K562 (cell line): ENCODE results near the gene COL4A1. TPM values are rescaled to one million over a fixed set of nuclear protein-coding genes. Genes with fewer than 3 reads are reported as not detected.

ENCODE experiments used
- ATAC-seq: fragments of 200-7000 bp; cut with Tn5 transposase; 3 replicates; pipeline ENCODE4 v1.9.1; 2020; ENCODE audit warnings: moderate library complexity
- BruUV-seq: library from RNA; stranded (reverse); fragments of 400-500 nt; replicated peaks from 2 replicates; lab custom pipeline; 2021; lab: Mats Ljungman, UMichigan
- CTCF ChIA-PET: fragments of 300-600 bp; formaldehyde crosslinking; extraction: SDS; loops from one replicate; lab custom pipeline; 2021; ENCODE audit warnings: low intra/inter-chr PET ratio; lab: Yijun Ruan, JAX
- POLR2A ChIA-PET: fragments of 300-600, 350-650 bp; sonication (Branson Sonifier 250); formaldehyde crosslinking; extraction: SDS; loops from one replicate; lab custom pipeline; 2021; ENCODE audit warnings: antibody characterized with exemption, inconsistent platforms; lab: Yijun Ruan, JAX
- DNase-seq, 4 experiments: peaks; one replicate each; pipeline versions ENCODE4 v3.0.0 to v3.0.0-alpha.2; 2011 to 2018; ENCODE audit warnings: low spot score in 3 of 4, mixed read lengths in 3 of 4; ENCODE audit errors: extremely low read depth in 1 of 4
- FAIRE-seq: peaks from 2 replicates; lab custom pipeline; 2011; peaks lifted over from hg19 to GRCh38; lab: Jason Lieb, UNC
- H2AFZ ChIP-seq: 2 replicates; pipeline ENCODE4 v1.6.0; 2011; ENCODE audit warnings: low read depth, low read length, control low read depth, inconsistent platforms
- H3K27ac ChIP-seq: fragments of 200-600 bp; 3 replicates; pipeline ENCODE4 v1.8.0; 2011; ENCODE audit warnings: low read depth, mild to moderate bottlenecking, control low read depth, inconsistent platforms, low read length, moderate library complexity, mixed read lengths; ENCODE audit errors: extremely low read depth
- H3K27me3 ChIP-seq, 2 experiments: fragments of 300-600 bp in 1 of 2; 2 replicates in 1 of 2; 3 replicates in 1 of 2; pipeline versions ENCODE4 v1.6.0 to v1.8.0; 2011; ENCODE audit warnings: inconsistent platforms in 2 of 2, low read length in 2 of 2, mild to moderate bottlenecking in 1 of 2, mixed read lengths in 1 of 2, moderate library complexity in 1 of 2; ENCODE audit not compliant: control insufficient read depth in 2 of 2, insufficient read depth in 2 of 2
- H3K36me3 ChIP-seq: fragments of 300-600 bp; 3 replicates; pipeline ENCODE4 v1.8.0; 2011; ENCODE audit warnings: mild to moderate bottlenecking, low read length, inconsistent platforms; ENCODE audit not compliant: control insufficient read depth, insufficient read depth
- H3K4me1 ChIP-seq, 2 experiments: fragments of 200-600 bp in 1 of 2; replicated peaks in 1 of 2; 2 replicates in 1 of 2; 3 replicates in 1 of 2; pipeline versions ENCODE4 v1.5.1 to v1.8.0; 2011; ENCODE audit warnings: inconsistent platforms in 2 of 2, low read length in 2 of 2, mild to moderate bottlenecking in 1 of 2, mixed read lengths in 1 of 2, moderate library complexity in 1 of 2; ENCODE audit not compliant: control insufficient read depth in 2 of 2, insufficient read depth in 2 of 2
- H3K4me2 ChIP-seq: 2 replicates; pipeline ENCODE4 v1.6.1; 2011; ENCODE audit warnings: low read length, control low read depth, inconsistent platforms, mixed read lengths; ENCODE audit not compliant: insufficient read depth
- H3K4me3 ChIP-seq: fragments of 200-600 bp; sonication (generic), shearing (Covaris generic); 2 replicates; pipeline ENCODE4 v1.5.1; 2016; ENCODE audit warnings: control low read depth, inconsistent platforms
- H3K79me2 ChIP-seq: fragments of 200-600 bp; 3 replicates; pipeline ENCODE4 v1.8.0; 2011; ENCODE audit warnings: low read length, inconsistent platforms; ENCODE audit not compliant: control insufficient read depth, insufficient read depth
- H3K9ac ChIP-seq, 2 experiments: 2 replicates each; pipeline versions ENCODE4 v1.6.0 to v1.6.1; 2011; ENCODE audit warnings: low read depth in 2 of 2, low read length in 2 of 2, control low read depth in 1 of 2, inconsistent platforms in 1 of 2, mild to moderate bottlenecking in 1 of 2, mixed read lengths in 1 of 2; ENCODE audit not compliant: insufficient read depth in 1 of 2
- H3K9me1 ChIP-seq: one replicate; pipeline ENCODE4 v1.6.0; 2011; ENCODE audit warnings: inconsistent platforms, mild to moderate bottlenecking, low read length, moderate library complexity; ENCODE audit not compliant: control insufficient read depth, insufficient read depth
- H3K9me3 ChIP-seq: replicated peaks from 2 replicates; pipeline ENCODE4 v1.5.1; 2011; ENCODE audit warnings: low read depth, low read length, inconsistent platforms; ENCODE audit not compliant: control insufficient read depth, insufficient read depth
- H4K20me1 ChIP-seq: replicated peaks from 2 replicates; pipeline ENCODE4 v1.6.1; 2011; ENCODE audit warnings: low read length, inconsistent platforms, mixed read lengths; ENCODE audit not compliant: control insufficient read depth, insufficient read depth
- ADNP ChIP-seq: fragments of 200-800 bp; sonication (Bioruptor generic); IDR thresholded peaks from 2 replicates; pipeline ENCODE4 v1.6.1; 2016; ENCODE audit warnings: missing genetic modification characterization, missing compliant biosample characterization
- ARID2 ChIP-seq: fragments of 450-650 bp; IDR thresholded peaks from 2 replicates; pipeline ENCODE4 v1.6.1; 2017; ENCODE audit warnings: antibody characterized with exemption, mild to moderate bottlenecking
- BRCA1 ChIP-seq, 2 experiments: fragments of 450-650 bp in 1 of 2; sonication (generic) in 1 of 2; formaldehyde crosslinking in 1 of 2; IDR thresholded peaks; 2 replicates each; pipeline versions ENCODE4 v1.5.0 to v1.6.1; 2017 to 2020; ENCODE audit warnings: mild to moderate bottlenecking in 1 of 2, missing genetic modification reagents in 1 of 2
- CBFA2T2 ChIP-seq: fragments of 450-650 bp; conservative IDR thresholded peaks from 2 replicates; pipeline ENCODE4 v1.6.1; 2017; ENCODE audit warnings: mild to moderate bottlenecking
- ELF1 ChIP-seq: fragments of 200-800 bp; sonication (Bioruptor generic); IDR thresholded peaks from 2 replicates; pipeline ENCODE4 v1.6.1; 2016; ENCODE audit warnings: missing genetic modification characterization, missing compliant biosample characterization
- EP300 ChIP-seq: IDR thresholded peaks from 2 replicates; pipeline ENCODE4 v1.6.1; 2012; ENCODE audit warnings: low read length, improper control_type of control experiment
- MCM2 ChIP-seq: fragments of 450-650 bp; IDR thresholded peaks from 2 replicates; pipeline ENCODE4 v1.6.1; 2017; ENCODE audit warnings: low read depth, mild to moderate bottlenecking
- PHB2 ChIP-seq: fragments of 450-650 bp; IDR thresholded peaks from 2 replicates; pipeline ENCODE4 v1.6.1; 2017; ENCODE audit warnings: low read depth
- SMARCE1 ChIP-seq: fragments of 450-650 bp; IDR thresholded peaks from 2 replicates; pipeline ENCODE4 v1.7.1; 2016; ENCODE audit warnings: mild to moderate bottlenecking
- ZFP1 ChIP-seq: fragments of 450-650 bp; formaldehyde crosslinking; IDR thresholded peaks from 2 replicates; pipeline ENCODE4 v1.4.0; 2020; ENCODE audit warnings: mild to moderate bottlenecking, mixed read lengths
- ZFX ChIP-seq: sonication (generic); formaldehyde crosslinking; IDR thresholded peaks from 2 replicates; pipeline ENCODE4 v1.8.0; 2022; ENCODE audit warnings: mild to moderate bottlenecking, missing genetic modification reagents, moderate library complexity
- ZNF589 ChIP-seq: fragments of 200-800 bp; sonication (Bioruptor generic); IDR thresholded peaks from 2 replicates; pipeline ENCODE4 v1.6.1; 2016; ENCODE audit warnings: low read depth, missing genetic modification characterization, missing compliant biosample characterization
- WGBS: fragments of 100-300 bp; shearing (Covaris generic); methylation state at CpG from one replicate; pipeline ENCODE4 v1.1.6; 2016; ENCODE audit warnings: low coverage, mixed read lengths; ENCODE audit not compliant: insufficient coverage; ENCODE audit errors: missing lambda C conversion rate; 5-methylcytosine and 5-hydroxymethylcytosine counted together
- in situ Hi-C: fragments of 300-500 bp; cut with MboI; formaldehyde crosslinking; loops from 4 replicates; pipeline ENCODE4 v1.15.0; 2018; ENCODE audit warnings: inconsistent platforms, mixed read lengths
- intact Hi-C: fragments of 100-400 bp; cut with micrococcal nuclease; formaldehyde crosslinking; loops from 2 replicates; pipeline ENCODE4 v1.14.2; 2022
- polyA plus RNA-seq, 8 experiments: library from polyadenylated mRNA; depleted of rRNA in 4 of 8; stranded (reverse) in 5 of 8; unstranded in 3 of 8; fragments of >200 nt; fragmentation: Nextera tagmentation in 2 of 8; fragmentation: Illumina TruSeq in 1 of 8; extraction: Ambion mirVana in 2 of 8; extraction: Trizol in 1 of 8; gene quantifications; 2 replicates each; pipeline versions ENCODE4 v1.2.1 to v1.2.3, GENCODE V29; 2011 to 2014; ENCODE audit warnings: inconsistent platforms in 1 of 8, missing spikeins in 1 of 8
- total RNA-seq, 7 experiments: library from RNA; depleted of rRNA in 6 of 7; stranded (reverse); fragments of >200 nt in 6 of 7; fragmentation: Illumina TruSeq in 2 of 7; extraction: Trizol in 2 of 7; gene quantifications; 2 replicates each; pipeline versions ENCODE4 v1.2.1 to v1.2.3, GENCODE V29; 2011 to 2021; ENCODE audit warnings: low replicate concordance in 1 of 7
- TF ChIP-seq, protein P1 (sequence below): fragments of 250-450 bp; sonication (Bioruptor Pico); IDR thresholded peaks from 2 replicates; pipeline ENCODE4 v1.5.0; 2021; ENCODE audit warnings: mild to moderate bottlenecking, borderline replicate concordance
- TF ChIP-seq, protein P2 (sequence below): fragments of 250-450 bp; sonication (Bioruptor Pico); IDR thresholded peaks from 2 replicates; pipeline ENCODE4 v1.5.0; 2020; ENCODE audit warnings: mild to moderate bottlenecking, borderline replicate concordance

Gene COL4A1
- total and polyA plus RNA-seq, 9 of the 15 experiments (the other 6 are each of a cell fraction or from before 2014, with no cell fraction given) = 0.35 TPM; not detected in 8

GRCh38 chr13:110233181-110233950, 73.6 kb downstream of the COL4A1 start:
- Histone ChIP-seq H3K9me3 (no peaks in the 10 kb centered on the region), H3K4me2 (no peak overlapping the region), H2AFZ (no peak overlapping the region), H3K4me3 (no peak overlapping the region), H4K20me1 (no peaks in the 10 kb centered on the region), H3K9me1 (no peaks in the 10 kb centered on the region), H3K36me3 (no peaks in the 10 kb centered on the region), H3K9ac (no peak overlapping the region), H3K79me2 (no peaks in the 10 kb centered on the region), H3K4me1 (no peaks in the 10 kb centered on the region), H3K27me3 (peaks cover 2 to 28% of the 10 kb centered on the region in 2 experiments; a peak in 4 of 5 replicates), H3K27ac (no peak overlapping the region)
- no peak for TF ChIP-seq ARID2
- no peak for TF ChIP-seq PHB2
- TF ChIP-seq, protein P1, sequence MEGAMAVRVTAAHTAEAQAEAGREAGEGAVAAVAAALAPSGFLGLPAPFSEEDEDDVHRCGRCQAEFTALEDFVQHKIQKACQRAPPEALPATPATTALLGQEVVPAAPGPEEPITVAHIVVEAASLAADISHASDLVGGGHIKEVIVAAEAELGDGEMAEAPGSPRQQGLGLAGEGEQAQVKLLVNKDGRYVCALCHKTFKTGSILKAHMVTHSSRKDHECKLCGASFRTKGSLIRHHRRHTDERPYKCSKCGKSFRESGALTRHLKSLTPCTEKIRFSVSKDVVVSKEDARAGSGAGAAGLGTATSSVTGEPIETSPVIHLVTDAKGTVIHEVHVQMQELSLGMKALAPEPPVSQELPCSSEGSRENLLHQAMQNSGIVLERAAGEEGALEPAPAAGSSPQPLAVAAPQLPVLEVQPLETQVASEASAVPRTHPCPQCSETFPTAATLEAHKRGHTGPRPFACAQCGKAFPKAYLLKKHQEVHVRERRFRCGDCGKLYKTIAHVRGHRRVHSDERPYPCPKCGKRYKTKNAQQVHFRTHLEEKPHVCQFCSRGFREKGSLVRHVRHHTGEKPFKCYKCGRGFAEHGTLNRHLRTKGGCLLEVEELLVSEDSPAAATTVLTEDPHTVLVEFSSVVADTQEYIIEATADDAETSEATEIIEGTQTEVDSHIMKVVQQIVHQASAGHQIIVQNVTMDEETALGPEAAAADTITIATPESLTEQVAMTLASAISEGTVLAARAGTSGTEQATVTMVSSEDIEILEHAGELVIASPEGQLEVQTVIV = no peak
- no peak for TF ChIP-seq EP300
- TF ChIP-seq ZFX (CRISPR knock-in tag) = no peak
- no peak for TF ChIP-seq ADNP (tag)
- TF ChIP-seq CBFA2T2 = no peak
- TF ChIP-seq ZNF589 (CRISPR knock-in tag) = no peak
- TF ChIP-seq, protein P2, sequence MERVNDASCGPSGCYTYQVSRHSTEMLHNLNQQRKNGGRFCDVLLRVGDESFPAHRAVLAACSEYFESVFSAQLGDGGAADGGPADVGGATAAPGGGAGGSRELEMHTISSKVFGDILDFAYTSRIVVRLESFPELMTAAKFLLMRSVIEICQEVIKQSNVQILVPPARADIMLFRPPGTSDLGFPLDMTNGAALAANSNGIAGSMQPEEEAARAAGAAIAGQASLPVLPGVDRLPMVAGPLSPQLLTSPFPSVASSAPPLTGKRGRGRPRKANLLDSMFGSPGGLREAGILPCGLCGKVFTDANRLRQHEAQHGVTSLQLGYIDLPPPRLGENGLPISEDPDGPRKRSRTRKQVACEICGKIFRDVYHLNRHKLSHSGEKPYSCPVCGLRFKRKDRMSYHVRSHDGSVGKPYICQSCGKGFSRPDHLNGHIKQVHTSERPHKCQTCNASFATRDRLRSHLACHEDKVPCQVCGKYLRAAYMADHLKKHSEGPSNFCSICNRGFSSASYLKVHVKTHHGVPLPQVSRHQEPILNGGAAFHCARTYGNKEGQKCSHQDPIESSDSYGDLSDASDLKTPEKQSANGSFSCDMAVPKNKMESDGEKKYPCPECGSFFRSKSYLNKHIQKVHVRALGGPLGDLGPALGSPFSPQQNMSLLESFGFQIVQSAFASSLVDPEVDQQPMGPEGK (CRISPR knock-in tag) = no peak
- no peak for TF ChIP-seq MCM2
- TF ChIP-seq SMARCE1 = no peak
- no peak for TF ChIP-seq ZFP1 (CRISPR knock-in tag)
- TF ChIP-seq ELF1 (tag) = no peak
- no peak for TF ChIP-seq BRCA1 (IDR thresholded peaks at IDR 0.05)
- TF ChIP-seq BRCA1 (CRISPR knock-in tag; IDR thresholded peaks at IDR 0.05) = no peak
- ChIA-PET CTCF (no interaction called here), POLR2A (interaction anchor here (0.6 to 1.0 kb wide), 2 partner anchors 10 to 130 kb away, joined by 3 to 4 read pairs; no protein-coding TSS in a partner anchor)
- WGBS = 5% methylated on average over 17 of the region's 20 CpGs
- no TSS peak for BruUV-seq
- in situ Hi-C loops = no loop called here
- no peak for ATAC-seq
- DNase-seq = no peak
- no peak for FAIRE-seq
- intact Hi-C loops = no loop called here
